Left lobe of liver (tissue), 2 donors: Measurements from ENCODE around the gene BLID. TPM values are rescaled to one million over a fixed set of nuclear protein-coding genes. Genes with fewer than 3 reads are reported as not detected.

ENCODE experiments used
- ATAC-seq: fragments of 200-7000 bp; cut with Tn5 transposase; one replicate; pipeline ENCODE4 v1.9.1; 2020; ENCODE audit warnings: mild to moderate bottlenecking, moderate library complexity
- DNase-seq: peaks from one replicate; pipeline ENCODE4 v3.0.0-alpha.2; 2020; ENCODE audit warnings: low spot score
- total RNA-seq: library from RNA; stranded (reverse); gene quantifications from one replicate; pipeline ENCODE4 v1.2.1, GENCODE V29; 2021
- donor health status: DM: no; HTN: no; CAD: no; lungs with moderate emphysema.
- donor health status: DM: no; HTN: yes; CAD: no.

The BLID gene
- total RNA-seq, 1 donor from 2014 or later = 0.63 TPM

DNA sequence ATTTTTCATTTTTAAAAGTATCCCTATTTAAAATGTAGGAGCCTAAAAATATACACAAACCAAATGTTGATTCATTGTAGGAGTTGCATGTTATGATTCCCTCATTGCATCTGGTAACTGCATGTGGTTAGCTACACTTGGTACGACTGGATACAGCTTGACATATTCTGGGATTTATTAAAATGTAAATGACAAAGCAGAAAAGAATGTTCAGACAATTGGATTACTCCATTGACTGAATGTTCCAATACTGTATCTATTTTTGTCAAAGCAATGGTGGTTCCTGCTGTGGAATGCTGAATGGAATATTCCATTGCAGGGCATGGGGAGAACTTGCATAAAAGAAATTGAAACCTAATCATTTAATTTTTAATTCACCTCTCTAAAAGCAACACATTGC is 30.8 kb downstream of the BLID start:
- ATAC-seq (no peak), DNase-seq (no peak)

GRCh38 chr11:122082205-122082604 is 33.8 kb downstream of the BLID start:
- DNase-seq (no peak), ATAC-seq (no peak)

GRCh38 chr11:122081073-122081472 is 34.9 kb downstream of the BLID start:
- DNase-seq (no peak), ATAC-seq (no peak)

GRCh38 chr11:122077459-122077858 is 38.6 kb downstream of the BLID start:
- DNase-seq (no peak), ATAC-seq (peak; percentile 40)

DNA sequence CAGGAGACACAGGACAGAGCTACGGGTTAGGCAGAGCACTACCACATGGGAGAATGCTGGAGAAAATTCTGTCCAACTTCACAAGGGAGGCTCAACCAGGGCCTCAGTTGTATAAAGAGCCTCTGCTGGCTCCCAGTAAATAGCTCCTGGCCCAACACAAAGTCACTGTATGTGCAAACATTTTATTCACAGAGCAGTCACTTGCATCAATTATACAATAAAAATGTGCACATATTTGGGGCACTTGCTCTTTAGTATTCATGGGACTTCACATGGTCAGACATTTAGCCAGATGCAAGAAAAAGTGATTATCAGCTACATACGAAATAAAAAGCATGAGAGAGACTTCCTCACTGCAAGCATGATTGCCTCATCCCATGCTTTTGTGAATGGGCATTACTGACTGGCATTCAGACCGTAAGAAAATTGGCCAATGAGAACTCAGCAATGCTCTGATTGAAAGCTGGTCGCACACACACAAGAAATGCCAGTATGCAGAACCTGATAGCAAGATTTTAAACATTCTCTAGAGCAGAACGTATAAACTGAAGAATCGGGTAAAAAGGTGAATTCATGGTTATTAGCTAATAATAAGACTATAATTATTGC is 39.4 kb downstream of the BLID start:
- ATAC-seq (no peak), DNase-seq (no peak)

GRCh38 chr11:122075016-122075415 is 41.0 kb downstream of the BLID start:
- ATAC-seq (no peak), DNase-seq (no peak)

- DNase-seq (no peak), ATAC-seq (no peak)
Measured at GRCh38 chr11:122074022-122074421, 42.0 kb downstream of the BLID start.

- no peak for DNase-seq
Measured at GRCh38 chr11:122071709-122072202, 44.3 kb downstream of the BLID start.

GRCh38 chr11:122069707-122070360 is 46.2 kb downstream of the BLID start:
- no peak for ATAC-seq
- no peak for DNase-seq

More at GRCh38 chr11:122071709-122072202, 44.3 kb downstream of the BLID start:
- no peak for ATAC-seq

- DNase-seq (no peak), ATAC-seq (no peak)
Measured at GRCh38 chr11:122068837-122069236, 47.2 kb downstream of the BLID start.

GRCh38 chr11:122068141-122068540 is 47.9 kb downstream of the BLID start:
- no peak for ATAC-seq

More at GRCh38 chr11:122068141-122068540, 47.9 kb downstream of the BLID start:
- no peak for DNase-seq
